HL-60 (cell line): ENCODE data around the gene ADAMTS13.

Experiments
- DNase-seq, 2 experiments: peaks; one replicate each; pipeline ENCODE4 v3.0.0-alpha.2; 2010 to 2020; ENCODE audit warnings: low read depth in 1 of 2, low spot score in 1 of 2
- H3K27ac ChIP-seq: fragments of 250-450 bp; sonication (Bioruptor Pico); replicated peaks from 2 replicates; pipeline ENCODE4 v1.5.1; 2020; ENCODE audit warnings: mild to moderate bottlenecking, moderate library complexity
- H3K27me3 ChIP-seq: fragments of 250-450 bp; sonication (Bioruptor Pico); 2 replicates; pipeline ENCODE4 v1.5.1; 2021; ENCODE audit warnings: mild to moderate bottlenecking, moderate library complexity; ENCODE audit not compliant: insufficient read depth, poor library complexity, severe bottlenecking
- H3K4me3 ChIP-seq: replicated peaks from 2 replicates; pipeline ENCODE4 v1.5.1; 2011; ENCODE audit warnings: mild to moderate bottlenecking, control low read depth, low read length; ENCODE audit not compliant: insufficient read depth
- CTCF ChIP-seq: IDR thresholded peaks from one replicate; pipeline ENCODE4 v1.5.1; 2011; ENCODE audit warnings: low read length, control low read depth, inconsistent platforms; ENCODE audit not compliant: insufficient read depth
- GABPA ChIP-seq: IDR thresholded peaks from 2 replicates; pipeline ENCODE4 v1.6.1; 2012; ENCODE audit warnings: low read depth
- POLR2AphosphoS5 ChIP-seq: IDR thresholded peaks from 2 replicates; pipeline ENCODE4 v1.6.1; 2012; ENCODE audit warnings: low read depth
- REST ChIP-seq: IDR thresholded peaks from 2 replicates; pipeline ENCODE4 v1.6.1; 2012; ENCODE audit warnings: low read depth; ENCODE audit not compliant: insufficient replicate concordance
- SPI1 ChIP-seq: IDR thresholded peaks from 2 replicates; pipeline ENCODE4 v1.6.1; 2012; ENCODE audit warnings: low read depth, mild to moderate bottlenecking, borderline replicate concordance

Gene ADAMTS13

GRCh38 chr9:133443248-133443647 lies 21.1 kb downstream of the ADAMTS13 start:
- Histone ChIP-seq H3K27me3 (peaks cover 4% of the 10 kb centered on the region), H3K27ac (no peak overlapping the region), H3K4me3 (no peak overlapping the region)
- no peak for DNase-seq
- TF ChIP-seq POLR2AphosphoS5: no peak
- no peak for TF ChIP-seq REST
- no peak for TF ChIP-seq SPI1
- no peak for TF ChIP-seq CTCF
- no peak for TF ChIP-seq GABPA

- DNase-seq: no peak
- Histone ChIP-seq H3K27me3 (peaks cover 4% of the 10 kb centered on the region), H3K4me3 (no peak overlapping the region), H3K27ac (no peak overlapping the region)
- TF ChIP-seq REST: no peak
- TF ChIP-seq GABPA: no peak
- no peak for TF ChIP-seq CTCF
- TF ChIP-seq SPI1: no peak
- TF ChIP-seq POLR2AphosphoS5: no peak
These were observed 21.8 kb downstream of the ADAMTS13 start for GRCh38 chr9:133443982-133444381.

- peaks cover 4% of the 10 kb centered on the region for H3K27me3 ChIP-seq
- TF ChIP-seq CTCF (no peak), SPI1 (no peak), REST (no peak), POLR2AphosphoS5 (no peak), GABPA (no peak)
These were observed 23.3 kb downstream of the ADAMTS13 start for GRCh38 chr9:133445293-133445969.

More at GRCh38 chr9:133445293-133445969, 23.3 kb downstream of the ADAMTS13 start:
- DNase-seq: no peak
- Histone ChIP-seq H3K27ac (no peak overlapping the region), H3K4me3 (no peak overlapping the region)
